ENCODE results near the gene NDEL1.

The NDEL1 gene

DNA sequence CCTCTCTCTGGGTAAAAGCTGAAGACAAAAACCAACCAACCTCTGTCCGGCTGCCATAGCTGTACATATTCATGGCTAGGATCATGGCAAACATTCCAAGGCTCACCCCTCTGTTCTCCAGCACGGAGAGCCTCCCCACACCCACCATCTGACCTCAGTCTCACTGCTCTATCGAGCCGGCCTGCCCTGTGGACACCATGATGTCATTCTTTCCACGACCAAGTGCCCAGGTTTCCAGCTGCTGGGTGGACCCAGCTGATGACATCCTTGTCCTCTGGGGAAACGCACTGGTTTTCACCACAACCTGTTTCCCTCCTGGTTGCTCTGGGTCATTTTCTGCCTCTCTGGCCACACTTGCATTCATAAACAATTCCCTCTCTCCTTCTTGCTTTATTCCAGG, 67.7 kb downstream of the NDEL1 start:
- DNase-seq (ENCODE audit: low read depth), result no peak

DNA sequence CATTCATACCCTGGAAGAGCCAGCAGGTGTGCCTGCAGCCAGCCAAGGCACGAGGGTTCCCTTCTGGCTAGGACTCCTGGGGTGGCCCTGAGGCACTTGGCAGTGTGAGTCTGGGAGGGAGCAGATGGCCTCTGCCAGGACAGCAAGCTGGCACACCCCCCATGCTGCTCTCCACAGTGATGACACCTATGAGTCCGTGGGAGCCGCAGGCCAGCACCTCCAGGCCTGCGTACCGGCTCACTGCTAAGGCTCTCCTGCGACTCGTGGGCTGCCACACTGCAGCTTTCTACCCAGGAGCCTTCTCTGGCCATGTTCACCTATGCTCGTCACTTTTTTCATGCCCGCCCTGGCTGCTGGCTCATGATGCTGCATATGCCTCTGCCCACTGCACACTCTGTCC, 68.1 kb downstream of the NDEL1 start:
- no peak for DNase-seq (ENCODE audit: low read depth)

DNA sequence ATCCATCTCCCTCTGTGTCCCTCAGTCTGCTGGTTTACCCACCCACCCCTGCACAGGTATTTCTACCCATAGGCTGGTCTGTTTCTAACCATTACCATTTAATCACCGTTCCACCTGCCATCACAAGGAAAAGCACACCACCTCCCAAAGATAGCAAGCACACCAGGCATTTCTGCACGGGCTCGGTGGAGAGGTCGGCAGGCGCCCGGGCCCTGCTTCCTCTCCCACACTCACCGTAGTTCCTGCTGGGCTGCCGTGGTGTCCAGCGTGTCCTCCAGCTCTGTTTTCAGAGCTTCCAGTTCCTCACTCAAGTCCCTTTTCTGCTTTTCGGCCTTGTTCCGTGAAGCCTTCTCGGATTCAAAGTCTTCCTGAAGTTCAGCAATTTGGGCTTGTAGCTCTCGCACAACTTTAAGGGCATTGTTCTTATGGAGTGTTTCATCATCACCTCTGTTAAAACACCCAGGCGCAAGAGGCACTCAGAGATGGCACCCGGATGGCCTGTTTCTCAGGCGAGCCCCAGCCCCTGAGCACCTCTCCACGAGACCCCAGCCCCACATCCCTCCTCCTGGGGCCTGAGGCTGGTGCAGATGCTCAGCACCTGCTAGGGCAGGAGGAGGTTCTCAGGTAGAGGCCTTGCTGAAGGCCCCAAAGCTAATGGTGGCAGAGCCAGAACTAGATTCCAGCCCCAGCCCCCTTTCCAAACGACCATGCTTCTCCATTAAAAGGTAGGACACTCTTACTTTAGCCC, 69.0 kb downstream of the NDEL1 start:
- DNase-seq (ENCODE audit: low read depth), result no peak

DNA sequence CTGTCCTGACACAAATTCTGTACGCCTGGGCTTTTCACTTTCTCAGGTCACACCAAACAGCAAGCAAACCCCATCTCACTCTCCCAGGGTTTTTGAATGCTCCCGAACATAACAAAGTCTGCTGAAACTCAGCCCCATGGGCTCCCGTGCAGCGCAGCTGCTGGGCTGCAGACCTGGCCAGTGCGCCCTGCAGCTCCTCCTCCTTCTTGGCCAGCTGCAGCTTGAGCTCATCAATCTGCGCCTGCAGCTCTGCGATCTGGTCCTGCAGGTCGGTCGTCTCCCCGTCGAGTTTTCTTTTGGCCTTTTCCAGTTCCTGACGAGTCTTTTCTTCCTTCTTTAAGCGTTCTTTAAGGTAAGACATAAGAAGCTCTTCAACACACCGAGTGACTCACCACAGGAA, 70.5 kb downstream of the NDEL1 start:
- DNase-seq (ENCODE audit: low read depth), result no peak

DNA sequence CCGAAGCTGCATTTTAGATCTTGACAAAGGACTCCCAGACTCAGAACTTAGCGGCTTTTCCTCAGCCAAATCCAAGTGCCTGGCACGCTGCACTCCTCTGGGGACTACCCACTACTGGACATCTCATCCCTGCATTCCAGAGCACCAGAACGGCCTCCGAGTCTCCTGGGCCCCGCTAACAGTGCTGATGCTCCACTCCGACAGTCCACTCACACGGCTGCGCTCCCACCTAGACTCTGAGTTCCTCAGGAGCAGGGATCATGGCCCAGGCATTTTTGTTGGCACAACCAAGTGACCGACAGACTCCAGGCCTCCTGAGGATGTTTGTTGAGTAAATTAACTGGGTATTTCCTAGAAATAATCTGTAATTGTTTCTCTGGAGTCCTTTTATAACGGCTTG, 79.1 kb downstream of the NDEL1 start:
- DNase-seq (ENCODE audit: low read depth), result no peak
